HG02571 (cell line): Measurements from ENCODE around the gene ZNRD2.

Experiments used
- ATAC-seq: cut with Tn5 transposase; IDR thresholded peaks from one replicate; pipeline ENCODE4 v1.9.1; 2021; ENCODE audit warnings: mild to moderate bottlenecking, moderate library complexity; ENCODE audit not compliant: unreplicated experiment

The ZNRD2 gene

GRCh38 chr11:65609229-65609628 is 39.0 kb downstream of the ZNRD2 start:
- ATAC-seq = no peak

- no peak for ATAC-seq
These were observed 39.4 kb downstream of the ZNRD2 start for GRCh38 chr11:65609665-65610064.

DNA sequence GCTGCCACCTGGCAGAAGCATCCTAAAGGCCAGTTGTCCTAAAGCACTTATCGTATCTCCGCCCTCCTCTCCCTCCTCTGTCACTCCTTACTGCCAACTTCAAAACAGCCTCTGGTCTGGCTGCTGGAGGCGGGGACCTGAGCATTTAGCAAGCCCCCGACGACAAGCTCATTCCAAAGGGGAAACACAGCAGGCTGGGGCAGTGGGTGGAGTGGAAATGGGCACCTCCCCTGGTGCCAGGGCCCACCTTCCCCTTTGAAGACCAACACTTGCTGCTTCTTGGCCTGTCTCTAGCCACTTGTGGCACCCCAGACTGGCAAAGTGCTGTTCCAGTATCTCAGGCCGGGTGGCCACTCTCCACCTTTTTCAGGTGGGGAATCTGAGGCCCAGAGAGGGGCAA is 40.1 kb downstream of the ZNRD2 start:
- no peak for ATAC-seq

DNA sequence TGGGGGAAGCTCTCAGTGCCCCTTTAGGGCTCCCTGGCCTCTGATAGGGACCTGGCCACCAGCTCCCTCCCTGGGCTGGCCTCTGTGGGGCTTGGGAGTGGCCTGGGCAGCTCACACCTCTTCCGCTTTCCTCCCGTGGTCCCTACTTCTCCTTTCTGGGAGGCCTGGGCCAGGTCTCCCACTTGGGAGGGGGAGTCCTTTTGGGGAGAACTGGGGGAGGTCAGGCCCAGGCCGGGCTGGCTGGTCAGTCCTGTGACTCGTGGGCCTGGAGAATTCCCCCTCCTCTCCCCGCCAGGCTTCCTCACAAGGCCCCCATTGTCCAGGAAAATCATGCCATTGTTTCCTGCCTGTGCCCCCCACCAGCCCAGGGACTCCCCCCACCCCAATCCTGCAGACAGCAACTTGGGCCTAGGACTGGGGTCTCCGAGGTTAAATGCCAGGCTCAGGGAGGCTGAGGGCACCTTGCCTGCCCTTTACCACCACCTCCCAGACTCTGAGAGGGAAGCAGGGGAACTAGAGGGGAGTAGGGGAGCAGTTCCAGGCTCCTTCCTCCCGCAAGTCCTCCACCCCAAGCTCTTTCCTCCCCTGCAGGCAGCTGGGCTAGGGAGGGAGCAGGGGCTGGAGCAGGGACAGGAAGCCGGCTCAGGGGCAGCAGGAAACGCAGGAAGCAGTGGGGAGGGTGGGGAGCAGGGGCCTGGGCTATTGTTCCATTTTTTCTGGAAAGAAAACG is 40.9 kb downstream of the ZNRD2 start:
- no peak for ATAC-seq

- no peak for ATAC-seq
These were observed 41.7 kb downstream of the ZNRD2 start for GRCh38 chr11:65611758-65612603.

GRCh38 chr11:65612691-65613090 is 42.4 kb downstream of the ZNRD2 start:
- no peak for ATAC-seq

DNA sequence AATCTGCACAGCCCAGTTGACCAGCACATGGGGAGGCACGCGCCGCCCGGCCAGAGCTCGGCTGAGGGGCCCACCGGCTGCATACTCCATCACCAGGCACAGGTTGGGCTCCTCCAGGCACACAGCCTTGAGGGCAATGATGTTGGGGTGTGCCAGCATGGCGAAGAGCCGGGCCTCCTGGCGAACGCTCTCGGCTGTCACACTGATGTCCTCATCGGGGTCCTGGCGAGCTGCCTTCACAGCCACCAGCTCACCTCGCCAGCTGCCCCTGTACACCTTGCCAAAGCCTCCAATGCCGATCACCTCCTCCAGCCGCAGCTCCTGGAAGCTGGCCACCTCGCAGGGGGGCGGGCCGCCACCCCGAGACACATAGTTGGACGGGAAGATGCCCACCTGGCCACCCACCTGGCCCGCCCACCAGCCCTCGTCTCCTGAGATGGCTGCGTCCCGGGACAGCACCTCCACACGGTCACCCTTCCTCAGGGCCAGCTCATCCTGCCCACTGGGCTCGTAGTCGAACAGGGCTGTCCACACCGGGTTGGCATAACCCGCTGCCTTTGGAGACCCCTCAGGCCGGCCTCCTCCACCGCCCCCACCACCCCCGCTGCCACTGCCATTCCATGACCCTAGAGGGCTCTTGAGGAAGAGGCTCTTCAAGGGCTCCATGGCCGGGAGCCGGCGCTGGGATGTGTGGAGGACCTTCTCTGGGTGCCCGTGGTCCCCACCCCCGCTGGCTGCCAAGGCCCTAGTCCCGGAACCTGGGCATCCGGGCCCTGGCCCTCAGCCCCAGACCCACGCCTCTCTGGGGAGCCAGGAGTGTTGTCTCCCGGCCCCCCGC is 43.0 kb downstream of the ZNRD2 start:
- no peak for ATAC-seq

- ATAC-seq = peak; percentile 73
These were observed 45.1 kb downstream of the ZNRD2 start, which contains the start of gene PCNX3 for GRCh38 chr11:65615229-65615949. TSS of gene PCNX3 (plus strand) at chr11:65615776. CDS start at chr11:65616312, 536 bp downstream.

- no peak for ATAC-seq
These were observed 45.8 kb downstream of the ZNRD2 start for GRCh38 chr11:65615950-65616574.

DNA sequence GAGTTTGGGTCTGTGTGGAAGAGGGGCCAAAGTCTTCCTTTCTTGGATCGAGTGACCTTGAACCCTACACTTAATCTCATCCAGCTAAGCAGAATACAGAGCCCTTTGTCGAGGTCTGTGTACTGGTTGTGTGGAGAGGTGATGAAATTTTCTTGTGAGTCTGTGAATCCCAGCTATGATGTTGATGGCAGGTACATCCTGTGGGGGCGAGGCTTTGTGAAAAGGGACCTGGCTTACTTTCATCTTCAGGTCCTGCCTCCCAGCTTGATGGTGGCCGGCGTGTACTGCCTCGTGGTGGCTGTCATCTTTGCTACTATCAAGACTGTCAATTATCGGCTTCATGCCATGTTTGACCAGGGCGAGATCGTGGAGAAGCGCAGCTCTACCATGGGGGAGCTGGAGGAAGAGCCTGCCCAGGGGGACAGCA is 46.3 kb downstream of the ZNRD2 start:
- no peak for ATAC-seq

- ATAC-seq = no peak
These were observed 47.0 kb downstream of the ZNRD2 start for GRCh38 chr11:65617136-65617850.

- no peak for ATAC-seq
These were observed 47.9 kb downstream of the ZNRD2 start for GRCh38 chr11:65617990-65618751.

- ATAC-seq = no peak
These were observed 48.5 kb downstream of the ZNRD2 start for GRCh38 chr11:65618763-65619162.

DNA sequence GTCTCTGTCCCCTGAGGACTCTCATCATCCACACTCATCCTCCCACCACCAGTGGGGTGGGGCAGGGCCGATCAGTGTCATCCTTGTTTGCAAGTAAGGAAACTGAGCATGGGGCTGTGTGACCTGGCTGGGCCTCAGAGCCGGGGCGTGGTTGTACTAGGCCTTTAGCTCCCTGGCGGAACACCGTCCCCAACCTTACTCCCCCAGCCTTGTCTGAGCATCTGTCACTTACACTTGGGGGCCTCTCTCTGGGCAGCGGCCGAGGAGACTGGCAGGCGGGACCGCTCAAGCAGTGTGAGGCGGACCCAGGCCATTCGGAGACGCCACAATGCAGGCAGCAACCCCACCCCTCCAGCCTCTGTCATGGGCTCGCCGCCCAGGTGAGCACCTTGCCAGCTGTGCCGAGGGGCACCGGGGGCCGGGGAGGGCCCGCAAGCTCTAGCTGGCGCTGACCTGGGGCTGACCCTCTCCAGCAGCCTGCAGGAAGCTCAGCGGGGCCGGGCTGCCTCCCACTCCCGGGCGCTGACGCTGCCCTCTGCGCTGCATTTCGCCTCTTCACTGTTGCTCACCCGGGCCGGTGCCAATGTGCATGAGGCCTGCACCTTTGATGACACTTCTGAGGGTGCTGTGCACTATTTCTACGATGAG is 49.1 kb downstream of the ZNRD2 start:
- ATAC-seq = no peak

DNA sequence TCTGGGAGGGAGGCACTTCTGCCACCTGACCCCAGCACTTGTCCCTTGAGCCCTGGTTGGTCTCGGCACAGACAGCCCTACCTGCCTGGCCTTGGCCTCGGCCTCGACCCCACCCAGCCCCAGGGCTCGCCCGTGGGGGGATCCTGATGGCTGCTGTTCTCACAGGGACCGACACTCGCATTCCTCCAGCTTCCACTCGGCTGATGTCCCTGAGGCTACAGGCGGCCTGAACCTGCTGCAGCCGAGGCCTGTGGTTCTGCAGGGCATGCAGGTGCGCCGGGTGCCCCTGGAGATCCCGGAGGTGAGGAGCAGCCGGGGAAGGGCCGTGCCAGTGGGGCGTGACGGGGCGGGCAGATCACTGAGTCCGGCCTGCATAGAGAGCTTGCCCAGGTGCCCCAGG is 50.4 kb downstream of the ZNRD2 start:
- no peak for ATAC-seq

DNA sequence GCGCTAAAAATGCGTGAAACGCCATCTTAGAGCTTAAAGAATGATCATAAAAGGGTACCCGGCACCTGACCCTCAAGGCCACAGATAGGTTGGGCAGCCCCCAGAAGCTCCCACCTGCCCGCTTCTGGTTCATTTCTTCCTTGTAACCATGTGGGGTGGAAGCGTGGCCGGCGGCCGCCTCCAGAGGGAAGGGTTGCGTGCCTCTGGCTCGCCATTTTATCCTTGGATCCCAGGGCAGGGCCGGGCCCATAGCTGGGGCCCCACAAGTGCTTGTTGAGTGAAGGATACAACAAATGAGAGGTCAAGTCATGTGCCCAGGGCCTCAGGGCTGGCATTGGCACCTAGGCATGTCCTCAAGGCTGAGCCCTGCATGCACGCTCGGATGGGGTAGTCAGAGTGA is 51.2 kb downstream of the ZNRD2 start:
- ATAC-seq = no peak
